ENCODE results near the gene SIRPG.

- TF ChIP-seq CTCF (IDR thresholded peaks at IDR 0.05), result no peak
- no peak for TF ChIP-seq EP300 (IDR thresholded peaks at IDR 0.05)
- TF ChIP-seq POLR2A (IDR thresholded peaks at IDR 0.05), result no peak
These were observed 48.5 kb upstream of the SIRPG start for GRCh38 chr20:1706079-1706478.
